K562 (cell line): ENCODE results near the gene THEM5. TPM values are rescaled to one million over a fixed set of nuclear protein-coding genes. Genes with fewer than 3 reads are reported as not detected.

Experiments used
- ADNP ChIP-seq: fragments of 200-800 bp; sonication (Bioruptor generic); IDR thresholded peaks from 2 replicates; pipeline ENCODE4 v1.6.1; 2016; ENCODE audit warnings: missing genetic modification characterization, missing compliant biosample characterization
- ATF3 ChIP-seq, 2 experiments: fragments of 450-650 bp in 1 of 2; sonication (generic) in 1 of 2; formaldehyde crosslinking in 1 of 2; IDR thresholded peaks in 1 of 2; conservative IDR thresholded peaks in 1 of 2; 2 replicates each; pipeline versions ENCODE4 v1.6.1 to v1.8.1; 2016 to 2023; ENCODE audit warnings: mild to moderate bottlenecking in 2 of 2, moderate library complexity in 2 of 2, inconsistent platforms in 1 of 2, missing genetic modification reagents in 1 of 2
- BMI1 ChIP-seq: fragments of 150-350 bp; IDR thresholded peaks from 2 replicates; pipeline ENCODE4 v1.6.1; 2014; ENCODE audit warnings: low read length
- CBFA2T3 ChIP-seq: fragments of 450-650 bp; IDR thresholded peaks from 2 replicates; pipeline ENCODE4 v1.6.1; 2017
- CHD2 ChIP-seq: IDR thresholded peaks from 2 replicates; pipeline ENCODE4 v1.6.1; 2011; ENCODE audit warnings: low read depth, low read length
- FIP1L1 ChIP-seq: fragments of 200-400 bp; formaldehyde crosslinking; IDR thresholded peaks from 2 replicates; pipeline ENCODE4 v1.6.1; 2018; ENCODE audit warnings: mild to moderate bottlenecking, low read depth, low read length; ENCODE audit not compliant: poor library complexity, severe bottlenecking
- FOXJ2 ChIP-seq: fragments of 200-800 bp; sonication (Bioruptor generic); IDR thresholded peaks from 2 replicates; pipeline ENCODE4 v1.6.1; 2016; ENCODE audit warnings: missing genetic modification characterization, missing compliant biosample characterization
- GABPB1 ChIP-seq: sonication (generic); formaldehyde crosslinking; IDR thresholded peaks from 2 replicates; pipeline ENCODE4 v1.8.0; 2022; ENCODE audit warnings: mild to moderate bottlenecking, missing genetic modification reagents
- MAFG ChIP-seq: fragments of 450-650 bp; conservative IDR thresholded peaks from 2 replicates; pipeline ENCODE4 v1.6.1; 2016; ENCODE audit warnings: missing genetic modification characterization, missing compliant biosample characterization
- RBM34 ChIP-seq: fragments of 200-400 bp; formaldehyde crosslinking; IDR thresholded peaks from 2 replicates; pipeline ENCODE4 v1.6.1; 2018; ENCODE audit warnings: low read length, borderline replicate concordance; ENCODE audit not compliant: insufficient read depth
- TAF9B ChIP-seq: fragments of 450-650 bp; IDR thresholded peaks from 2 replicates; pipeline ENCODE4 v1.6.1; 2018; ENCODE audit warnings: mild to moderate bottlenecking; ENCODE audit not compliant: partially characterized antibody
- ZNF174 ChIP-seq: fragments of 250-450 bp; sonication (Bioruptor Pico); IDR thresholded peaks from 2 replicates; pipeline ENCODE4 v1.4.0; 2020; ENCODE audit warnings: mild to moderate bottlenecking
- ZNF431 ChIP-seq: sonication (generic); formaldehyde crosslinking; IDR thresholded peaks from 2 replicates; pipeline ENCODE4 v1.8.0; 2022; ENCODE audit warnings: mild to moderate bottlenecking, missing genetic modification reagents
- ZNF740 ChIP-seq, 3 experiments: fragments of 200-800 bp in 1 of 3; sonication (Bioruptor generic) in 1 of 3; sonication (generic) in 1 of 3; formaldehyde crosslinking in 1 of 3; IDR thresholded peaks; 2 replicates each; pipeline versions ENCODE4 v1.6.1 to v1.8.0; 2016 to 2022; ENCODE audit warnings: mild to moderate bottlenecking in 2 of 3, missing compliant biosample characterization in 2 of 3, missing genetic modification characterization in 2 of 3, missing genetic modification reagents in 1 of 3
- polyA plus RNA-seq, 8 experiments: library from polyadenylated mRNA; depleted of rRNA in 4 of 8; stranded (reverse) in 5 of 8; unstranded in 3 of 8; fragments of >200 nt; fragmentation: Nextera tagmentation in 2 of 8; fragmentation: Illumina TruSeq in 1 of 8; extraction: Ambion mirVana in 2 of 8; extraction: Trizol in 1 of 8; gene quantifications; 2 replicates each; pipeline versions ENCODE4 v1.2.1 to v1.2.3, GENCODE V29; 2011 to 2014; ENCODE audit warnings: inconsistent platforms in 1 of 8, missing spikeins in 1 of 8
- total RNA-seq, 7 experiments: library from RNA; depleted of rRNA in 6 of 7; stranded (reverse); fragments of >200 nt in 6 of 7; fragmentation: Illumina TruSeq in 2 of 7; extraction: Trizol in 2 of 7; gene quantifications; 2 replicates each; pipeline versions ENCODE4 v1.2.1 to v1.2.3, GENCODE V29; 2011 to 2021; ENCODE audit warnings: low replicate concordance in 1 of 7
- TF ChIP-seq, protein P1 (sequence below): fragments of 250-450 bp; sonication (Bioruptor Pico); IDR thresholded peaks from 2 replicates; pipeline ENCODE4 v1.5.0; 2020; ENCODE audit warnings: mild to moderate bottlenecking, borderline replicate concordance
- TF ChIP-seq, protein P2 (sequence below): fragments of 200-800 bp; sonication (Bioruptor generic); IDR thresholded peaks from 2 replicates; pipeline ENCODE4 v1.6.1; 2017; ENCODE audit warnings: missing genetic modification characterization, missing compliant biosample characterization
- TF ChIP-seq, protein P3 (sequence below): IDR thresholded peaks from 2 replicates; pipeline ENCODE4 v1.6.1; 2011; ENCODE audit not compliant: insufficient read length; ENCODE audit errors: extremely low read depth
- TF ChIP-seq, protein P4 (sequence below), 2 experiments: fragments of 450-650 bp; conservative IDR thresholded peaks; 2 replicates each; pipeline ENCODE4 v1.6.1; 2017; ENCODE audit warnings: mild to moderate bottlenecking in 2 of 2, moderate library complexity in 2 of 2
- TF ChIP-seq, protein P5 (sequence below): fragments of 450-650 bp; IDR thresholded peaks from 2 replicates; pipeline ENCODE4 v1.6.1; 2016

THEM5 gene
- total and polyA plus RNA-seq, 9 of the 15 experiments (the other 6 are each of a cell fraction or from before 2014, with no cell fraction given) = not detected

DNA sequence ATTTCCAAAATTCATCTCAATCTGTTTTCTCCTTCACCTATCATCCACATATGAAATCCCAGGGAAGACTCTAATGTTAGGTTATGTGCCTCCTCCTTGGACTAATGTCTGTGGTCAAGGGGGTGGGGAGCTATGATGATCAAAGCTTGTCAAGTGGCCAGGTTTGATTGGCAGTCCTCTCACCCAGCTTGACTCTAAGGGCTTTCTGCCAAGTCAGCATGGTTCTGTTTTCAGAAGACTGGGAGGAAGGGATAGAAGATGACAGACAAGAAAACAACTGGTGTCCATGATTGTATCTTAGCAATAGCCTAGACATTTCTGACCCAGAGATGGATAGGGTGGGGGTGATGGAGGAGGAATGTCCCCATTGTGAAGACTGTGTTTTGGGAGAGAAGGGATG, 9.1 kb upstream of the THEM5 start (continued):
- TF ChIP-seq, protein P1, sequence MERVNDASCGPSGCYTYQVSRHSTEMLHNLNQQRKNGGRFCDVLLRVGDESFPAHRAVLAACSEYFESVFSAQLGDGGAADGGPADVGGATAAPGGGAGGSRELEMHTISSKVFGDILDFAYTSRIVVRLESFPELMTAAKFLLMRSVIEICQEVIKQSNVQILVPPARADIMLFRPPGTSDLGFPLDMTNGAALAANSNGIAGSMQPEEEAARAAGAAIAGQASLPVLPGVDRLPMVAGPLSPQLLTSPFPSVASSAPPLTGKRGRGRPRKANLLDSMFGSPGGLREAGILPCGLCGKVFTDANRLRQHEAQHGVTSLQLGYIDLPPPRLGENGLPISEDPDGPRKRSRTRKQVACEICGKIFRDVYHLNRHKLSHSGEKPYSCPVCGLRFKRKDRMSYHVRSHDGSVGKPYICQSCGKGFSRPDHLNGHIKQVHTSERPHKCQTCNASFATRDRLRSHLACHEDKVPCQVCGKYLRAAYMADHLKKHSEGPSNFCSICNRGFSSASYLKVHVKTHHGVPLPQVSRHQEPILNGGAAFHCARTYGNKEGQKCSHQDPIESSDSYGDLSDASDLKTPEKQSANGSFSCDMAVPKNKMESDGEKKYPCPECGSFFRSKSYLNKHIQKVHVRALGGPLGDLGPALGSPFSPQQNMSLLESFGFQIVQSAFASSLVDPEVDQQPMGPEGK (CRISPR knock-in tag) = no peak
- TF ChIP-seq, protein P2, sequence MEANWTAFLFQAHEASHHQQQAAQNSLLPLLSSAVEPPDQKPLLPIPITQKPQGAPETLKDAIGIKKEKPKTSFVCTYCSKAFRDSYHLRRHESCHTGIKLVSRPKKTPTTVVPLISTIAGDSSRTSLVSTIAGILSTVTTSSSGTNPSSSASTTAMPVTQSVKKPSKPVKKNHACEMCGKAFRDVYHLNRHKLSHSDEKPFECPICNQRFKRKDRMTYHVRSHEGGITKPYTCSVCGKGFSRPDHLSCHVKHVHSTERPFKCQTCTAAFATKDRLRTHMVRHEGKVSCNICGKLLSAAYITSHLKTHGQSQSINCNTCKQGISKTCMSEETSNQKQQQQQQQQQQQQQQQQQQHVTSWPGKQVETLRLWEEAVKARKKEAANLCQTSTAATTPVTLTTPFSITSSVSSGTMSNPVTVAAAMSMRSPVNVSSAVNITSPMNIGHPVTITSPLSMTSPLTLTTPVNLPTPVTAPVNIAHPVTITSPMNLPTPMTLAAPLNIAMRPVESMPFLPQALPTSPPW (CRISPR knock-in tag) = peak; percentile 54
- TF ChIP-seq ATF3 (IDR thresholded peaks at IDR 0.05) (no peak), ATF3 (CRISPR knock-in tag; conservative IDR thresholded peaks at IDR 0.05) (no peak), ADNP (tag) (no peak), ZNF740 (CRISPR knock-in tag; IDR thresholded peaks at IDR 0.05) (no peak), ZNF740 (tag; IDR thresholded peaks at IDR 0.05) (0 out of 4 replicates have a peak, but pooled peaks of 1 of the 2 experiments have one; percentile 15), FOXJ2 (no peak), CHD2 (no peak), GABPB1 (CRISPR knock-in tag) (no peak), TAF9B (no peak), BMI1 (no peak), ZNF431 (CRISPR knock-in tag) (no peak), ZNF174 (CRISPR knock-in tag) (no peak), RBM34 (no peak), CBFA2T3 (peak; percentile 33; the same call in 1 of the 2 replicates), MAFG (tag) (peak; percentile 97), FIP1L1 (no peak)
- TF ChIP-seq, protein P3, sequence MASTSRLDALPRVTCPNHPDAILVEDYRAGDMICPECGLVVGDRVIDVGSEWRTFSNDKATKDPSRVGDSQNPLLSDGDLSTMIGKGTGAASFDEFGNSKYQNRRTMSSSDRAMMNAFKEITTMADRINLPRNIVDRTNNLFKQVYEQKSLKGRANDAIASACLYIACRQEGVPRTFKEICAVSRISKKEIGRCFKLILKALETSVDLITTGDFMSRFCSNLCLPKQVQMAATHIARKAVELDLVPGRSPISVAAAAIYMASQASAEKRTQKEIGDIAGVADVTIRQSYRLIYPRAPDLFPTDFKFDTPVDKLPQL = no peak
- TF ChIP-seq, protein P4, sequence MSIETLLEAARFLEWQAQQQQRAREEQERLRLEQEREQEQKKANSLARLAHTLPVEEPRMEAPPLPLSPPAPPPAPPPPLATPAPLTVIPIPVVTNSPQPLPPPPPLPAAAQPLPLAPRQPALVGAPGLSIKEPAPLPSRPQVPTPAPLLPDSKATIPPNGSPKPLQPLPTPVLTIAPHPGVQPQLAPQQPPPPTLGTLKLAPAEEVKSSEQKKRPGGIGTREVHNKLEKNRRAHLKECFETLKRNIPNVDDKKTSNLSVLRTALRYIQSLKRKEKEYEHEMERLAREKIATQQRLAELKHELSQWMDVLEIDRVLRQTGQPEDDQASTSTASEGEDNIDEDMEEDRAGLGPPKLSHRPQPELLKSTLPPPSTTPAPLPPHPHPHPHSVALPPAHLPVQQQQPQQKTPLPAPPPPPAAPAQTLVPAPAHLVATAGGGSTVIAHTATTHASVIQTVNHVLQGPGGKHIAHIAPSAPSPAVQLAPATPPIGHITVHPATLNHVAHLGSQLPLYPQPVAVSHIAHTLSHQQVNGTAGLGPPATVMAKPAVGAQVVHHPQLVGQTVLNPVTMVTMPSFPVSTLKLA (conservative IDR thresholded peaks at IDR 0.05) = no peak
- TF ChIP-seq, protein P5, sequence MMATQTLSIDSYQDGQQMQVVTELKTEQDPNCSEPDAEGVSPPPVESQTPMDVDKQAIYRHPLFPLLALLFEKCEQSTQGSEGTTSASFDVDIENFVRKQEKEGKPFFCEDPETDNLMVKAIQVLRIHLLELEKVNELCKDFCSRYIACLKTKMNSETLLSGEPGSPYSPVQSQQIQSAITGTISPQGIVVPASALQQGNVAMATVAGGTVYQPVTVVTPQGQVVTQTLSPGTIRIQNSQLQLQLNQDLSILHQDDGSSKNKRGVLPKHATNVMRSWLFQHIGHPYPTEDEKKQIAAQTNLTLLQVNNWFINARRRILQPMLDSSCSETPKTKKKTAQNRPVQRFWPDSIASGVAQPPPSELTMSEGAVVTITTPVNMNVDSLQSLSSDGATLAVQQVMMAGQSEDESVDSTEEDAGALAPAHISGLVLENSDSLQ = peak; percentile 94
